HUES64 (cell line): ENCODE measurements around the gene TRPC4AP.

ENCODE experiments used
- H3K27ac ChIP-seq: 2 replicates; pipeline ENCODE4 v1.7.0; 2013; ENCODE audit warnings: low read depth, low read length, inconsistent platforms
- H3K27me3 ChIP-seq: 2 replicates; pipeline ENCODE4 v1.6.1; 2013; ENCODE audit warnings: mild to moderate bottlenecking, low read length; ENCODE audit not compliant: insufficient read depth
- H3K36me3 ChIP-seq: 2 replicates; pipeline ENCODE4 v1.6.1; 2013; ENCODE audit warnings: mild to moderate bottlenecking, low read length; ENCODE audit not compliant: insufficient read depth
- H3K4me1 ChIP-seq: 2 replicates; pipeline ENCODE4 v1.6.1; 2013; ENCODE audit warnings: mild to moderate bottlenecking, low read length, moderate library complexity; ENCODE audit not compliant: insufficient read depth
- H3K4me3 ChIP-seq: 2 replicates; pipeline ENCODE4 v1.5.1; 2013; ENCODE audit warnings: mild to moderate bottlenecking, low read length, moderate library complexity
- H3K9ac ChIP-seq: 2 replicates; pipeline ENCODE4 v1.6.1; 2013; ENCODE audit warnings: mild to moderate bottlenecking, low read depth, low read length
- H3K9me3 ChIP-seq: 2 replicates; pipeline ENCODE4 v1.6.1; 2013; ENCODE audit warnings: low read depth, low read length; ENCODE audit not compliant: insufficient read depth
- WGBS: fragments of 150-250, 120-280 bp; methylation state at CpG from one replicate; pipeline ENCODE4 v1.1.7; 2013; ENCODE audit warnings: missing lambda C conversion rate; 5-methylcytosine and 5-hydroxymethylcytosine counted together

Gene TRPC4AP

DNA sequence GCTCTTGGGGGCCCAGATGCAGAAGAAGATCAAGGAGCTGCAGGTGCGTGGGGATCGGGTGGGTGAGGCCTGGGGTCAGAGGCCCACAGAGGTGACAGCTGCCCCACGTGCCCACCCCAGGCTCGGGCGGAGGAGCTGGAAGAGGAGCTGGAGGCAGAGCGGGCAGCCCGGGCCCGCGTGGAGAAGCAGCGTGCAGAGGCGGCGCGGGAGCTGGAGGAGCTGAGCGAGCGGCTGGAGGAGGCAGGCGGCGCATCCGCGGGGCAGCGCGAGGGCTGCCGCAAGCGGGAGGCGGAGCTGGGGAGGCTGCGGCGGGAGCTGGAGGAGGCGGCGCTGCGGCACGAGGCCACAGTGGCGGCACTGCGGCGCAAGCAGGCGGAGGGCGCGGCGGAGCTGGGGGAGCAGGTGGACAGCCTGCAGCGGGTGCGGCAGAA is 95.5 kb downstream of the TRPC4AP start:
- H3K27me3 ChIP-seq: no peaks in the 10 kb centered on the region
- H3K4me3 ChIP-seq: no peak overlapping the region
- H3K27ac ChIP-seq: no peak overlapping the region
- no peaks in the 10 kb centered on the region for H3K9me3 ChIP-seq
- peaks cover 38% of the 10 kb centered on the region for H3K36me3 ChIP-seq
- WGBS: 95% methylated on average over 39 of the region's 39 CpGs
- H3K4me1 ChIP-seq: no peaks in the 10 kb centered on the region
- H3K9ac ChIP-seq: no peak overlapping the region

- no peak overlapping the region for H3K4me3 ChIP-seq
- no peaks in the 10 kb centered on the region for H3K4me1 ChIP-seq
- no peaks in the 10 kb centered on the region for H3K9me3 ChIP-seq
- no peak overlapping the region for H3K9ac ChIP-seq
- H3K36me3 ChIP-seq: peaks cover 31% of the 10 kb centered on the region
- no peak overlapping the region for H3K27ac ChIP-seq
- 96% methylated on average over 26 of the region's 26 CpGs for WGBS
- H3K27me3 ChIP-seq: no peaks in the 10 kb centered on the region
Measured at GRCh38 chr20:34996243-34997028, 96.2 kb downstream of the TRPC4AP start.

DNA sequence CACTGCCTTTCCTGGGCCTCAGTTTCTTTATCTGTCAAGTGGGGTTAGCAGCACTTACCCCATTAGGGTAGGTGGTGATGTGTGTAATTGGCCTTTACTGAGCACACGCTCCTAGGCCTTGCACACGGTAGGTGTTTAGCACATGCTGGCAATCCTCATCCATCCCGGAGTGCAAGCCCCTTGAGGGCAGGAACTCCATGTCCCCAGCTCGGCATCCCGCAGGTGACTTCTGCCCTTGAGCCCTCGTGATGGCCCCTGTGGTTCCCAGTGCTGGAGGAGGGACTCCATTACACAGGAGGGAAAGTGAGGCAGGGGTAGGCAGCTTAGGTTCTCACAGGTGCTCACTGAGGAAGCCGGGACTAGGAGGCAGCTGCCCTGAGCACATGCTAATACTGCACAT is 96.9 kb downstream of the TRPC4AP start:
- Histone ChIP-seq H3K9ac (no peak overlapping the region), H3K4me3 (no peak overlapping the region), H3K27ac (no peak overlapping the region), H3K36me3 (peaks cover 24% of the 10 kb centered on the region), H3K27me3 (no peaks in the 10 kb centered on the region), H3K4me1 (no peaks in the 10 kb centered on the region), H3K9me3 (no peaks in the 10 kb centered on the region)
- 88% methylated on average over 7 of the region's 7 CpGs for WGBS

DNA sequence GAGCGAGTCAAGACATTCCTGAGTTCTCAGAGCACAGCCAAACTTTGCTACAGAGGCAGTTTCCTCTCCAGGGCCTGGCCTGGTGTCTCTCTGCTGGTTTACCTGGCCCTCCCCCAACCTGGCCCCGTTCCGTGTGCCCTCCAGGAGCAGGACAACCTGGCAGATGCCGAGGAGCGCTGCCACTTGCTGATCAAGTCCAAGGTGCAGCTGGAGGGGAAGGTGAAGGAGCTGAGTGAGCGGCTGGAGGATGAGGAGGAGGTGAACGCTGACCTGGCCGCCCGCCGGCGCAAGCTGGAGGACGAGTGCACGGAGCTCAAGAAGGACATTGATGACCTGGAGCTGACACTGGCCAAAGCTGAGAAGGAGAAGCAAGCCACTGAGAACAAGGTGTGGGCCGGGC is 97.4 kb downstream of the TRPC4AP start:
- Histone ChIP-seq H3K4me1 (no peaks in the 10 kb centered on the region), H3K27me3 (no peaks in the 10 kb centered on the region), H3K9ac (no peak overlapping the region), H3K9me3 (no peaks in the 10 kb centered on the region), H3K36me3 (peaks cover 19% of the 10 kb centered on the region), H3K27ac (no peak overlapping the region), H3K4me3 (no peak overlapping the region)
- 95% methylated on average over 14 of the region's 14 CpGs for WGBS

DNA sequence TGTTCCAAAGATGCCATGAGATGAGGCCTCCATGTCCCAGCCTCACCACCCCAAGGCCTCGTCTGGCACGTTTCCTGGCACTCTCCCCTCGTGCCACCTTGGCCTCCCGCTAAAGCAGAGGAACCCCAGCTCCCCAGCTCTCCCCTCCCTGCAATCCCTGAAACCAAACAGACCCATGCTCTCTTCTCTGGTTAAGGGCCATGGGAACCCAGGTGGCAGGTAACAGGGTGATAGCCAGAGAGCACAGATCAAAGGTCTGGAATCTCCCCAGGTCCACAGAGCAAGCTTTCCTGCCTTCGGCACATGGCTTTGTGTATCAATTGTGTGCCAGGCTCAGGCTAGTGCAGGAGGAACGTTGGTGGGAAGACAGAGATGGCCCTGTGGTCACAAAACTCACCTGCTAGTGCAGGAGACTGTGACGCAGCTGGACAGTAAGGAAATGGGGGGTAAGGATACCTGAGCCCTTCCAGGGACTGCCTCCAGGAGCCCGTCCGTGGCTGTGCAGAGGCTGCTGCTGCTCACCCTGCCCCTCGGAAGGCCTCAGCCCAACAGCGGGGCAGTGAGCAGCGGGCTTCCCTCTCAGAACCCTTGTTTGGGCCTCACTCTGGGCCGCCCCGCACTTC is 98.0 kb downstream of the TRPC4AP start:
- no peak overlapping the region for H3K4me3 ChIP-seq
- no peaks in the 10 kb centered on the region for H3K27me3 ChIP-seq
- H3K9ac ChIP-seq: no peak overlapping the region
- no peaks in the 10 kb centered on the region for H3K4me1 ChIP-seq
- WGBS: 84% methylated on average over 14 of the region's 14 CpGs
- H3K36me3 ChIP-seq: peaks cover 13% of the 10 kb centered on the region; the same call in 1 of the 2 replicates
- no peaks in the 10 kb centered on the region for H3K9me3 ChIP-seq
- H3K27ac ChIP-seq: no peak overlapping the region

DNA sequence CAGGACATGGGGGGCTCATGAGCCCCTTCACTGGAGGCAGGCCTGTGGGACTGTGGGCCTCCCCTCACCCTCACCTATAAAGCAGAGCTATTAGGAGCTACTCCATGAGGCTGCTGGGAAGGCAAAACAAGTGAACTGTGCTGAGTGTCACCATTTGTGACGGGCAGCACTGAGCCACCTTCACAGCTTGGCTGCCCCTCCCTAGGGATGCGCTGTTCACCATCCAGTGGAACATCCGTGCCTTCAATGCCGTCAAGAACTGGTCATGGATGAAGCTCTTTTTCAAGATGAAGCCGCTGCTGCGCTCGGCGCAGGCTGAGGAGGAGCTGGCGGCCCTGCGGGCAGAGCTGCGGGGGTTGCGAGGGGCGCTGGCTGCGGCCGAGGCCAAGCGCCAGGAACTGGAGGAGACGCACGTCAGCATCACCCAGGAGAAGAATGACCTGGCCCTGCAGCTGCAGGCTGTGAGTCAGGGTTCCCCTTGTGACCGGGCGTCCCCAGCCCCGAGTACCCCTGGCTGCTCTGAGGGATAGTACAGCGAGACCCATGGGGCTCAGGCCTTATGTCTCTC is 98.6 kb downstream of the TRPC4AP start:
- H3K4me3 ChIP-seq: no peak overlapping the region
- H3K9ac ChIP-seq: no peak overlapping the region
- no peaks in the 10 kb centered on the region for H3K27me3 ChIP-seq
- peaks cover 11% of the 10 kb centered on the region; the same call in 1 of the 2 replicates for H3K36me3 ChIP-seq
- WGBS: 94% methylated on average over 22 of the region's 22 CpGs
- H3K4me1 ChIP-seq: no peaks in the 10 kb centered on the region
- H3K27ac ChIP-seq: no peak overlapping the region
- no peaks in the 10 kb centered on the region for H3K9me3 ChIP-seq

GRCh38 chr20:34992751-34993417 is 99.7 kb downstream of the TRPC4AP start:
- Histone ChIP-seq H3K9ac (no peak overlapping the region), H3K27me3 (no peaks in the 10 kb centered on the region), H3K4me3 (no peak overlapping the region), H3K9me3 (no peaks in the 10 kb centered on the region), H3K4me1 (no peaks in the 10 kb centered on the region), H3K36me3 (peaks cover 8% of the 10 kb centered on the region; the same call in 1 of the 2 replicates), H3K27ac (no peak overlapping the region)
- WGBS: 96% methylated on average over 20 of the region's 20 CpGs

- H3K4me3 ChIP-seq: no peak overlapping the region
- H3K27me3 ChIP-seq: peaks cover 7% of the 10 kb centered on the region; the same call in 1 of the 2 replicates
- no peak overlapping the region for H3K27ac ChIP-seq
- 92% methylated on average over 18 of the region's 18 CpGs for WGBS
- peaks cover 5% of the 10 kb centered on the region; the same call in 1 of the 2 replicates for H3K36me3 ChIP-seq
- no peak overlapping the region for H3K9ac ChIP-seq
- no peaks in the 10 kb centered on the region for H3K4me1 ChIP-seq
- H3K9me3 ChIP-seq: no peaks in the 10 kb centered on the region
Measured at GRCh38 chr20:34990661-34991214, 101.9 kb downstream of the TRPC4AP start.

DNA sequence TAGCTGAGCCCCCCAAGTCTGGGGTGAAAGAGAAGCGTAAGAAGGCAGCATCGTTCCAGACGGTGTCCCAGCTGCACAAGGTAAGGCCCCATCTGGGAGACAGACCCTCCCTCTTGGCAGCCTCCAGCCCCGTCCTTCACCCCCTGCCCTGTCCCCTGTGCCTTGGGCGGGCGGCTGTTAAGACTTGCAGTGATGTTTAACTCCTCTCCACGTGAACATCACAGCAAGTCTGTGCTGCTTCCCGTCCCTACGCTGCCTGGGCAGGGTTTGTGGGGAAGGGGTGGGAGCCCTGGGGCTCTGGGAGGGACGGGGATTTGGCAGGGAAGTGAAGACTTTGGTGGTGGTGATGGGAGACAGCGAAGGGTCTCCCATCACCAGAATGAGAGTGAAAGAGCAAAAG is 102.4 kb downstream of the TRPC4AP start:
- H3K9me3 ChIP-seq: no peaks in the 10 kb centered on the region
- H3K27me3 ChIP-seq: peaks cover 12% of the 10 kb centered on the region
- H3K4me1 ChIP-seq: no peaks in the 10 kb centered on the region
- WGBS: 95% methylated on average over 11 of the region's 11 CpGs
- H3K27ac ChIP-seq: no peak overlapping the region
- no peak overlapping the region for H3K4me3 ChIP-seq
- 0 out of 2 replicates have a peak, but pooled peaks cover 2% of the 10 kb centered on the region for H3K36me3 ChIP-seq
- no peak overlapping the region for H3K9ac ChIP-seq

DNA sequence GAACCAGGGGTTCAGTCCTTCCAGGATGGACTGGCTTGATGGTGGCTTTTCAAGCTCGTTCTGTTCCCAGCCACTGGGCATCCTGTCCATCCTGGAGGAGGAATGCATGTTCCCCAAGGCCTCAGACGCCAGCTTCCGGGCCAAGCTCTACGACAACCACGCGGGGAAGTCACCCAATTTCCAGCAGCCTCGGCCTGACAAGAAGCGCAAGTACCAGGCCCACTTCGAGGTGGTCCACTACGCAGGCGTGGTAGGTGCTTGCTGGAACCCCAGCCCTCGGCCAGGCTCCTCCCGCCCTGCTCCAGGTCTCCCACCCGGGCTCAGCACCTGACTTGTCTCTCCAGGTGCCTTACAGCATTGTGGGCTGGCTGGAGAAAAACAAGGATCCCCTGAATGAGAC is 102.9 kb downstream of the TRPC4AP start:
- Histone ChIP-seq H3K9ac (no peak overlapping the region), H3K4me1 (peaks cover 5% of the 10 kb centered on the region)
- WGBS: 95% methylated on average over 14 of the region's 14 CpGs

More for the DNA sequence above, 102.9 kb downstream of the TRPC4AP start:
- Histone ChIP-seq H3K4me3 (no peak overlapping the region), H3K9me3 (no peaks in the 10 kb centered on the region), H3K27me3 (peaks cover 18% of the 10 kb centered on the region), H3K36me3 (0 out of 2 replicates have a peak, but pooled peaks cover 2% of the 10 kb centered on the region), H3K27ac (no peak overlapping the region)
